NCI-H748 (cell line): ENCODE results near the gene SPTSSA.
A peak's percentile ranks its signal among the peaks of the same experiment; 100 is the strongest.

Source experiments
- DNase-seq: peaks from one replicate; lab custom pipeline; 2025; ENCODE audit not compliant: unreplicated experiment; lab: John Stamatoyannopoulos, UW

Gene SPTSSA

DNA sequence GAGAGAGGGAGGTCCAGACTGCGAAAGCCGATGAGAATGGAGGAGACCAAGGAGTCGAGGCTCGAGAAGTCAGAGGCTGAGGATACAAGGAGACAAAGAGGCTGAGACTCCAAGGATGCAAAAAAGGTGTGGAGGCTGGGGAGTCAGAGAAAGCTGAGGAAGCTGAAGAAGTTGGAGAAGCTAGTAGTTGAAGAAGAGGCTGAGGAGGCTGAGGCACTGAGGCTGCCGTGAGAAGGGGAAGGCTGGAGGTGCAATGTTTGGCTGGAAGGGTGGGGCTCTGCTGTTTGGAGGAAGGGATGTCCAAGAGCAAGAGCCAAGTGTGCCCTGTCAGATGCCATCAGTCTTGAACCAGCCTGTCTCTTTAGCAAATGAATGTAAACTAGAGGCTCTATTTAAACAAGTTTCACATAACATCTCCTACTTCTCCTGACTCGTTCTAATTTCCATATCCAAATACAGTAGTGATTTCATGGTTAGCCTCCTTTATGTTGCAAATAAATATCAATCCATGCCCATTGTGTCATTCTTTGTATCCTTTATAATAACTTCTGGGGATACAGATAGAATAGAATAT, 10.8 kb upstream of the SPTSSA start:
- DNase-seq = no peak

DNA sequence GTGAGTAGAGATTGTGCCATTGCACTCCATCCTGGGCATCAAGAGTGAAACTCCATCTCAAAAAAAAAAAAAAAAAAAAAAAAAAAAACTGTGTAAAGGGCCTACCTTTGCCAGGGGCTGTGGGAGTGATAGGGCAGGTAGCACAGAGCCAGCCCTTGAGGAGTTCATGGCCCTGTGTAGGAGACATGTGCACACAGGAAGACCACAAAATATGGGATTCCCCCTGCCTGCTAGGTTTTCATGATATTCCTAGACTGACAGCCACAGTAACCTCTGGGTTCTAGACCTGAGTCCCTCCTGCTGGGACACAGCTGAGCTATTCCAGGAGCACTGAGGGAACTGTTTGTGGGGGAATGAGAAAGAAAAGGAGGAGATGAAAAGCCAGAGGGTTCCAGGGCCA, 8.3 kb upstream of the SPTSSA start:
- no peak for DNase-seq

DNA sequence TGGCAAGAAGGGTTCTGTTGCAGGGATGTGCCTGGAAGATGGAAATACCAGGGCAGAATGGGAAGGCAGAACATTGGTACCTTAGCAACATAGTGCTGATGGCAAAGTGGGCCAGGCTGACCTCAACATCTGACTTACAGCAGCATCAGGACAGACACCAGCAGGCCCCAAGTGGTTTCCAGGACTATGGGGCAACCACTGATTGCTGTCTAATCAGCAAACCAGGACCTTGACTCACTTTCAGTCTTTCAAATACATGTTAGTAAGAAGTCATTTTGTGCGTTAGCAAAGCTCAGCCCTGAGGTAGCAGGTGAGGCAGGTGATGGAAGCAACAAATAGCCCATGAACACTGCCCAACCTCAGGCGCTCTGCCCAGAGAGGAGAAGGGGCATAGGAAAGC, 4.7 kb upstream of the SPTSSA start:
- no peak for DNase-seq

DNA sequence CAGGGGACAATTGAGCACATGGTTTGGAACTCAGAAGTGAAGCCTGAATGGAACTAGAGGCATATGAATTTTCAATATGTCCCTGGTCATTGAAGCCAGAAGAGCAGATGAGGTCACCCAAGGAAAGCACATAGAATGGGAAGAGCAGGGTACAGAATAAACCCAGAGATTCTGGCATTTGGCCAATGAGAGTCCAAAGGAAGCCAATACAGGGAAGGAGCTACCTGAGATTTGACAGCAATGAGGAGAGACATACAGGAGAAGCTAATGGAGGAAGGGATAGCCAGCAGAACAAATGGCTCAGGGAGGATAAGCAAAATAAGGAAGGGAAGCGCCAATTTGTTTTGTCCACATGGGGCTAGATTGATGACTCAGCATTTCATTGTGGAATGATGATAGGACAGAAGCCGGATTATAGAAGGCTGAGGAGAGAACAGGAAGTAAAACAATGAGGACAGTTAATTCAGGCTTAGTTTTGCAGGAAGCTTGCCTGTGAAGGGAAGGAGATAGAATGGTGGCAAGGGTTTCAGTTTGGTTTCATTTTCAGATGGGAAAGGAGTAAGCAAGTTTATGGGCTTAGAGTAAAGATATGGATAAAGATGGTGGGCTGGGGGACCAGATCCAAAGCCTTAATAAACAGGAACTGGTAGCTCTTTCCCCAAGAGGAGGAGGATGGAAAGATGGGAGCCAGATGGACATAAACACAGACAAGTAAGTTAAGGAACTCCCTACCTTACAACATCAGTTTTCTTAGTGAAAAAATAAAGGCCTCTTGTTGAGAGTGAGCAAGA, 3.2 kb upstream of the SPTSSA start:
- peak; percentile 15 for DNase-seq

DNA sequence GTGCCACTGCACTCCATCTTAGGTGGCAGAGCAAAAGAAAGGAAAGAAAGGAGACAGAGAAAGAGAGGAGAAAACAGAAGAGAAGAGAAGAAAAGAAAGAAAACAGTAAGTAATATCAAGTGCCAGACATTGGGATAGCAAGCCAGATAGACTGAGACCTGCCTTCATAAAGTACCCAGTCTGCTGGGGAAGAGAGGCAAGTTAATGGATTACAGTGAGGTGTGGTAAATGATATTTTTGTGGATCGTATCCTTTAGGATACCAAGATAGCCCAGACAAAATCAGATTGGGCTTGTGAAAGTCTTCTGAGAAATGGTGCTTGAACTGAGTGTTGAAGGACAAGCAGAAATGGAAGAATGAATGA, 1.5 kb upstream of the SPTSSA start:
- DNase-seq = no peak

DNA sequence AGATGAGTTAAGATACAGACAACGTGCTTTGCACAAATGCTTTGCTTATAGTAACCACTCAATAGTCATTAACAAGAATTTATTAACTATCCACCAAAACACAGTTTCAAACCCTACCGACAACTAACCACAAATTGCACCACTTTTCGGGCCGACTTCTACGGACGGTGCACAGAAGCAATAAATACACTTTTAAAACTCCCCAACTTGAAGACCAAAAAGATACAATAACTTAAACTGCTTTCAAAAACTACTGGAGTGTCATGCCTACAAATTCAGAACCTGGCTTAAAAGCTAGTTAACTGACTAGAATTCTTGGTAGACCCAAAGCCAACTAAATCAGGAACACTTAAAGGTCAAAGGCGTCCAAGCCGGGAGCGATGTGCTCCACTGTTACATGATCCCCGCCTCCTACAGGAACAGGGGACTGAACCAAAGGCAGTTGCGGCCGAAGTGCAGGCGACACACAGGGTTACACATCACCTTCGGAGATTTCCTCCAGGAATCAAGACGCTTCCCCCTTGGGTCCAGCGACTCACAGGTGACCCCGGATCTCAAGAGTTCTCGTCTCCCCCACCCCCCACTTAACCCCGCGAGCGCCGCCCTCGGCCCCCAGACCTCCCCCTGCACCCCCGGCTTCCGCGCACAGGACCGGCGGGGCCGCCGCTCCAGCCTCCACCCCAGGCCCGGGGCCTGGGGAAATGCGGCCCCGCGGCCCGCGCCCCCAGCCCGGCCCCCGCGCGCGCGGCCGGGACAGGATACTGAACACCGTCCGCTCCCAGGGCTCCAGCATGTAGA, 507 bp downstream of the SPTSSA start:
- DNase-seq = peak; percentile 79

DNA sequence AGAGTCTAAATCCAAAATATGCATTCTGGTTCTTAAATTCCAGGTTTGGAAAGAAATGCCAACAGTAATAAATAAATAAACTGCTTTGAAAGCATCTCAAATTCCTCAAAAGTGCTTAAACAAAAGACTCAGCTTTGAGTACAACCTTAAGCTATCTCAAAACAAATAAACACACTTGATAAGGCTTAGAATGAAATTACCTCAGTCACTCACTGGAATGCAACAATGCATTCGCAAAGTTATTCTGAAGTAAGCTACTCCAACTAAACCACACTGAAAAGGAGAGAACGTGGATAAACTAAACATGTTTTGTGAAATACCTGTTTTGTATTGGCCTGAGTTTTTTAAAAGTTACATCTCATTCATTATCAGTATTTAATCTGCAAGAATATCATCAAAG, 1.2 kb downstream of the SPTSSA start:
- no peak for DNase-seq

DNA sequence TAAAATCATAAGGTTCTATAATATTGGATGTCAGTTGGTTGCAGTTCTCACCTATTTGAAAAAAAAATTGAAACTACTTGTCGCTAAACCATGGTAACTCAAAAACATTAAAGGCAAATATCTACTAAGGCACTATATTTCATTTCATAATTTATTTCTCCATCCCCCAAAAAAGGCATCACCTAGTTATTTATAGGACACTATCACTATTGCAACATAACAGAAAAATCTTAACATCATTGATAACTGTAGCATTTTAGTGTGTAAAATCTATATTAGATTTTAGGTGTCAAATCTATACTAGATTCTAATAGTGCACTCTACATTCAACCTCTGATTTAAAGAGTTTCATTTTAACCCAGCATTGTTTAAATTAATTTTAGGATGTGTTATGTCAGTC, 1.7 kb downstream of the SPTSSA start:
- DNase-seq = no peak

DNA sequence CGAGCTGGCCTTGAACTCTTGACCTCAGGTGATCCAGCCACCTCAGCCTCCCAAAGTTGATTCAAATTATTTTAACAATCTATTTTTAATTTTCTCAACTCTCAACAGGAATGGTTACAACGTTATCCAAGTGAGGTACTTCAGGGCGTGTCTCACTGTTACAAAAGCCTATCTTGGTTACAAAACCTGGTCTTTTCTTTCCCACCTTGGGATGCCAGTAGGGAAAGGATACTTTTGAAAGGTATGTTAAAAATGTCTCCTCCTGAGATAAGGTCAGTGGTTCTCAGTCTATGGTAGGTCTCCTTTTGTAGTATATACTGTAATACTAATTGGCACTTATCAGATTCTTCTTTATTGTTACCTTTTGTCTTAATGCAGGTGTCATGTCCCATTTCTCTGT, 4.9 kb downstream of the SPTSSA start:
- no peak for DNase-seq

DNA sequence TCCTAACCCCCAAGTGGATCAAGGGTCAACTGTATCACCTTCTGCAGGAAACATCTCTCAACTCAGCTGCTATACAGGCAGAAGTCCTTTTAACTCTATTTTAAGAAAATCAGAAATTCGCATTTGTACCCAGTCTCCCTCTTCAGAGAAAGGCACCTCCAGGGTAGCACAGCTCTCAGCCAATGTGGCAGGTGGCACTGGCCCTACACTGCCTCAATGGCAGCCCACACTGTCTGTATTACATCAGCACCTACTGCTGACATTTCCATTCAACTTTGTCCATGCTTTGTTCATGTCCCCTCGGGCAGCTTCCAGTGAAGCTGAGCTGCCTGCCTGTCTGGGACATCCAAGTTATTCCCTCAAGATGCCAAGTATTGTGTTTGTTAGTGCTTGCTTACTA, 8.8 kb downstream of the SPTSSA start:
- DNase-seq = peak; percentile 18

DNA sequence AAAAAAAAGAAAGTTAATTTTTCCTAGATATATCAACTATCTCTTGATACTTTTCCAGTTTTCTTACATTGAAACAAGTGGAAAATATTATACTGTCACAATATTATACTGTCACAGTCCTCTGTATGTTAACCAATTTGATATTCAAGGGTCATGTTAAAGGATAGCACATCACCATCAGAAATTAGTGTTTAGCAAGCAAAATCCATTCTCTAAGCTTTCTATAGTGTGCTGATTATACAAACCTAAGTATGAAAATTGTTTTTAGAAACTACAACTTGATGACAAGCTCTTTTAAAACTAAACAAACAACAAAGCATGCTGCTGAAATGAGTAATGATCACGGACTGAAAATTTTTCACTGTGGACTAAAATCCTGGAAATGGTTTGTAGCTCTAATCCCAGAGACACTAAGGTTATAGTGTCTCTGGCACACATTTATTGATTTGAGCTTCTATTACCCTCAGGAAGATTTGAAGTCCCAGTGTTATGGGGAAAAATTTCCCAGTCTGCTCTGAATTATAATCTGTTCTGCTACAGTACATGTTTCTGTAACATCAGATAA, 9.7 kb downstream of the SPTSSA start:
- DNase-seq = peak; percentile 13

DNA sequence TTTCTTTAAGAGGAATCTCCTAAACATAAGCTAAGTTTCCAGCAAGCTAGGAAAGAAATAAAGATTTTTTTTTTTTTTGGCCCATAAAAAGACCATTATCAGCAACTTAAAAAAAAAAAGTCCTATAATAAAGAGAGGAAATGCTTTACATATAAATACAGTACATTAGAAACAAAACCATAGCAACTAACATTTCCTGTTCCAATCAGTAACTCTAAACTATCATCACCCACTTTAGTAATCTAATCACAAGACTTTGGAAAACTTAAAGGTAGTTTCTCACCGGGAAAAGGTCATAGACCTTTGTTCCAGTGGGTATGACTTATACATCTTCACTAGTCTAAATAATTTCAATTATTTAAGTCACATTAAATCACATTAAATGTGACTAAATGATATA, 11.1 kb downstream of the SPTSSA start:
- DNase-seq = peak; percentile 69

DNA sequence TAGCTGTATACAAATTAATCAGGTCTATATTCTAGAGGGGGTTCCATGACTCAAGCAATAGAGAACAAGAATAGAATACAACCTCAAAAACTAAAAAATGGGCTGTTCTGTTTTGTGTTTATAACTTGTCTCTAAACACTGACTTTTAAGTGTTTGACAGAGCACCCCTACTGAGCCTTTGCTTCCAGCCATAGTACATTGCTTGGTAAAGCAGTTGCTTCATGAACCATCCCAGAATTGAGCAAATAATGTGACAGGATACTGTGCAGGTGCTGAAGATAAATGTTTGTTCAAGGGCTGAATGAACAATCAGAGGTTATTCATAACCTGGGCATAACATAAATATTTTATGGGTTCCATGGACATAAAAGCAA, 11.5 kb downstream of the SPTSSA start:
- DNase-seq = peak; percentile 100

DNA sequence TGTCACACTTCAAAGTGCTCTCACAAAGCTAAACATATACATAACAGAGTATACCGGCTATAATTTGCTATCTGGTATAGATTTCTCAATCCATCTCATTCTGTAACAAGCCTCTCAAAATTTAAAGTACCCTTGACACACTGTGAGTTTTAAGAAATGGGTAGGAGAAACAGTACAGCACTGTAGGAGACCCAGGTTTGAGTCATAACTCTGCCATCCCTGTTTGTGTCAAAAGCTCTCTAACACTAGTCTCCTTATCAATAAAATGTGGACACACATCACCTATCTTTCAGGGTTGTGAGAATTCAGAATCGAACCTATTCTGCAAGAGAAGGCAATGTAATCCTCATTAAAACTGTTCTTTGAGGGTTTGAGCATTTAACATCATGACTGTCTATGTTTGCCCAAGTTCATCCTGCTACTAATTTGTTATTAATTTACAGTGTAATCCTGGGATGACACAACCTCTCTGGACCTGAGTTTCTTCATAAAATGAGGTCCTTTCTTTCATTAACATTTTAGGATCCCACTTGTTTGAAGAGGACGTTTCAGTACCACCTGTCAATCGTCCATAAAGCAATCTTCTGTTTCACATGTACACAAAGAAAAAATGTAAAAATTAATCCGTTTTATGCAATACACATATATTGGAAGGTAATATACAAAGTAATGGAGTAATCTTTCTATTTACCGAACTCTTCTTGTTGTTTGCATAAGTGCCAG, 12.1 kb downstream of the SPTSSA start:
- DNase-seq = peak; percentile 93

DNA sequence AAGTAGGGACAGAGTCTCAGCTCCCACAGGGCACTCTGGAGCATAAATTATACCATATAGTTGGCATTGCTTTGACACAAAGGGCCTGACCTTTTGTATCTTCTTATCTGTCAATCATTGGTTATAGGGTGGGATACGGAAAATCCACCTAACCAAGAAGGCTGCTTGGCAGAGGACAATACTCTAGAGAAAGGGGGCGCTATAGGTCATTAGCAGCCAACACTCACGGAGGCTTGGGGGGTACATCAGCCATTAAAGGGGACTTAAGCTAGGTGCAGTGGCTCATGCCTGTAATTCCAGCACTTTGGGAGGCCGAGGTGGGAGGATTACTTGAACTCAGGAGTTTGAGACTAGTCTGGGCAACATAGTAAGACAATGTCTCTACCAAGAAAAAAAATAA, 22.9 kb downstream of the SPTSSA start:
- DNase-seq = no peak

DNA sequence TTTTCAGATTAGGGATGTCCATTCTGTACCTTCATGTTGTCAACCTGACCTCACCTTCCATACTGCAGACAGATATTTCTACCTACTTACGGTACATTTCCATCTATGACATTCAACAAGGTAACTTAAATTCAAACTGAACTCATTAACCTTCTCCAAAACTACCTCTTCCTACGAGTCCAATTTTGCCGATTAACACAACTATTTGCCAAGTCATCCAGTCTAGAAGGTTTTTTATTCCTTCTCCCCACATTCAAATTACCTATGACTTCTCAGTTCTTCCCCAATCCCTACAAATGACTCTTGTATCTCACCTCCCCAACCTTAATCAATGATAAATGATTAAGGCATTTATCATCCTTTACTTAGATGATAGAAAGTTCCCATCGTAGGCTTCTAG, 23.6 kb downstream of the SPTSSA start:
- no peak for DNase-seq

DNA sequence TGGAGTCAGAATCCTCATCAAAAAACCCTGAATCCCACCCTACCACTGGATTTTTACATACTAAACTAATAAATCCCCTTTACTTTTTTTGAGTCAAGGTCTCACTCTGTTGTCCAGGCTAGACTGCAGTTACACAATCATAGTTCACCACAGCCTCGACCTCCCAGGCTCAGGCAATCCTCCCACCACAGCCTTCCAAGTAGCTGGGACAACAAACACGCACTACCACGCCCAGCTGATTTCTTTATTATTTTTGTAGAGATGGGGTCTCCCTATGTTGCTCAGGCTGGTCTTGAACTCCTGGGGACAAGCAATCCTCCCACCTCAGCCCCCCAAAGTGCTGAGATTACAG, 24.3 kb downstream of the SPTSSA start:
- DNase-seq = no peak

DNA sequence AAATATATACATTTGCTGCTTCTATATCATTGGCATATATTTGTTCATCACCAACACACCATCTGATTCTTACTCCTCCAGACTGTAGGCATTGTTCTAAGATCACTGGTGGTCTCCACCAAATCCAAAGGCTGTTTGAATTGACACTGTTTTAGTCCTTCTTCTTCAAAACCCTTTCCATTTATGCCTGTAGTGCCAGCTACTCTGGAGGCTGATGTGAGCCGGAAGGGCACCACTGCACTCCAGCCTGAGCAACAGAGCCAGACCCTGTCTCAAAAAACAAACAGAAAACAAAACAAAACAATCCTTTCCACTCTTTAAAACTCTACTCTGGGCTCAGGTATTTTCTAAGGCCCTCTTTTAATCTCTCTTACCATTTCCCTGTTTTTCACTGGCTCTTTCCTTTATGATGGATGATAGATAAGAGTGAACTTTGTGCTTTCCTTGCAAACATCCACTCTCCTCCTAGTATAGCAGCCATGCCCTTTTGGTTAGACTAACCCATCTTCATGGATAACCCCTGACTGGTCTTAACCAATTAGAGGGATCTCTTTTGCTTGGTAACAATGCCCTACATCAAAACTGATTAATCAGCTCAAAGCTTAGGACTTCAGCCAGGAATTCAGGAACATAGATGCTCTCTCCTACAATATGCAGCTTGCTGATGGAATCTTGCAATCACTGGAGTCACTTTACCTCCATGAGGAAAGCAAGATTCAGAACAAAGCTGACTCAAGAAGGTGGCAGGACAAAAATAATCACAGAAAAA, 24.9 kb downstream of the SPTSSA start:
- no peak for DNase-seq

DNA sequence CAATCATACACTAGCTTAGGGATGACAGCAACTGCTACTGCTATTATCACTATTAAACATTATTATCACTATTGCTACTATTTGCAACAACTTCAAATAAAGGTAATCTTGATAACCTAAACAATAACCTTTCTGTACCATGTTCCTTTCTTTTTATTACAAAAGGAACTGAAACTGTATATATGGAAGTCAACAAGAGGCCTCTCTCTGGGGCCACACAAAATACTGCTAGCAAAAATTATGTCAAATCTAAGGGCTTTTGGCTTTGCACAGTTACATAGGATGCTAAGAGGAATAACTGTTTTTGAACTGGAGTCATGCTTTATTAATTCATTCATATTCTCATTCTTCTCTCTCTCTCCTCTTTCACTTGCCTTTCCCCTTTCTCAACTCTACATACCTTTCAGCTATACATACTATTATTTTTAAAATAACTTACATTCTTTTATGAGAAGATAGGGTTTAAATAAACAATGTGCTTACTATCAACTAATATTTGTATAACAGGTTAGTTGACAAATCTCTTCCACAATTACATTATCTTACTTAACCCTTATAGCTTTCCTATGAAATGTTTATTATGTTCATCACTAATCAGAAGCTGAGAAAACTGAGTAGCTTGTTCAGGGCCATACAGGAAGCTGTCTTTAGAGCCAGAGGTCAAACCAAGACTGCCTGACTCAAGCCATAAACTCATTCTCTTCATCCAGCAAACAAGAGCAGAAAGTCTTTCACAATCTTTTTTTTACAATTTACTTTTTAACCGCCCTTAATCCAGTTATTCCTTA, 25.7 kb downstream of the SPTSSA start:
- DNase-seq = no peak

DNA sequence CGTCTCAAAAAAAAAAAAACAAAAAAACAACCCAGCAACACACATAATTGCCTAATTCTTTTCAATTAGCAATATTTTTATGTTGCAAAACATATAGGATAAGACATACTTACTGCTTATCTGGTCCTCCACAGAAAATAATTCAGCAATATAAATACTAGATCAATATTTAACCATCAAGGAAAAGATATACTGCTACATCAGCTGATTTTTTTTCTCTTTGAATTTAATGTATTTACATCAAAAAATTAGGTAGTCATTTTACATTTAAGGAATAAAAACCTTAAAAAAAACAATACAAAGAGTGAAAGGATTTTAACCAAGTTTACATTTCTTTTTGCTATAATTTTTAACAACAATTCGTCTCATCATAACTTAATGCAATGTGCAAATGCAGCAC, 28.1 kb downstream of the SPTSSA start:
- no peak for DNase-seq
